Astrocyte of the hippocampus (primary cell): ENCODE measurements around the gene BRIP1.

Experiments used
- DNase-seq: peaks from one replicate; pipeline ENCODE4 v3.0.0; 2011; ENCODE audit warnings: low read depth, low spot score

BRIP1 gene

GRCh38 chr17:61757168-61757567 lies 106.2 kb downstream of the BRIP1 start:
- no peak for DNase-seq

- DNase-seq, result no peak
These were observed 106.8 kb downstream of the BRIP1 start for GRCh38 chr17:61756561-61756960.

GRCh38 chr17:61755668-61756067 lies 107.7 kb downstream of the BRIP1 start:
- DNase-seq, result no peak

- DNase-seq, result no peak
These were observed 108.2 kb downstream of the BRIP1 start for GRCh38 chr17:61755078-61755477.

- DNase-seq, result no peak
These were observed 109.2 kb downstream of the BRIP1 start for GRCh38 chr17:61754124-61754523.

- DNase-seq, result no peak
These were observed 109.6 kb downstream of the BRIP1 start for GRCh38 chr17:61753696-61754095.

- DNase-seq, result no peak
These were observed 112.7 kb downstream of the BRIP1 start for GRCh38 chr17:61750656-61751055.

GRCh38 chr17:61749823-61750404 lies 113.4 kb downstream of the BRIP1 start:
- DNase-seq, result no peak

- DNase-seq, result no peak
These were observed 116.9 kb downstream of the BRIP1 start for GRCh38 chr17:61746248-61746985.

GRCh38 chr17:61744804-61745203 lies 118.5 kb downstream of the BRIP1 start:
- no peak for DNase-seq

GRCh38 chr17:61744252-61744651 lies 119.1 kb downstream of the BRIP1 start:
- DNase-seq, result no peak

- no peak for DNase-seq
These were observed 119.6 kb downstream of the BRIP1 start for GRCh38 chr17:61743766-61744165.

GRCh38 chr17:61739002-61739401 lies 124.3 kb downstream of the BRIP1 start:
- DNase-seq, result no peak

- no peak for DNase-seq
These were observed 125.1 kb downstream of the BRIP1 start for GRCh38 chr17:61738249-61738648.

- DNase-seq, result no peak
These were observed 125.5 kb downstream of the BRIP1 start for GRCh38 chr17:61737820-61738219.

GRCh38 chr17:61736438-61736837 lies 126.9 kb downstream of the BRIP1 start:
- DNase-seq, result no peak

GRCh38 chr17:61735807-61736206 lies 127.5 kb downstream of the BRIP1 start:
- no peak for DNase-seq

GRCh38 chr17:61734466-61734865 lies 128.9 kb downstream of the BRIP1 start:
- no peak for DNase-seq

- DNase-seq, result no peak
These were observed 129.3 kb downstream of the BRIP1 start for GRCh38 chr17:61734012-61734411.

- no peak for DNase-seq
These were observed 130.3 kb downstream of the BRIP1 start for GRCh38 chr17:61733021-61733420.

- DNase-seq, result no peak
These were observed 131.2 kb downstream of the BRIP1 start for GRCh38 chr17:61732169-61732568.

GRCh38 chr17:61731330-61731729 lies 132.0 kb downstream of the BRIP1 start:
- DNase-seq, result peak; percentile 2

- DNase-seq, result no peak
These were observed 133.5 kb downstream of the BRIP1 start for GRCh38 chr17:61729690-61730268.
